Measurements from ENCODE around the gene IGLL5.
"Not testable (repeated sequence)": the region's sequence is repeated elsewhere in the genome, so short reads cannot be mapped to it uniquely, and the experiment has no call there.

IGLL5 gene

DNA sequence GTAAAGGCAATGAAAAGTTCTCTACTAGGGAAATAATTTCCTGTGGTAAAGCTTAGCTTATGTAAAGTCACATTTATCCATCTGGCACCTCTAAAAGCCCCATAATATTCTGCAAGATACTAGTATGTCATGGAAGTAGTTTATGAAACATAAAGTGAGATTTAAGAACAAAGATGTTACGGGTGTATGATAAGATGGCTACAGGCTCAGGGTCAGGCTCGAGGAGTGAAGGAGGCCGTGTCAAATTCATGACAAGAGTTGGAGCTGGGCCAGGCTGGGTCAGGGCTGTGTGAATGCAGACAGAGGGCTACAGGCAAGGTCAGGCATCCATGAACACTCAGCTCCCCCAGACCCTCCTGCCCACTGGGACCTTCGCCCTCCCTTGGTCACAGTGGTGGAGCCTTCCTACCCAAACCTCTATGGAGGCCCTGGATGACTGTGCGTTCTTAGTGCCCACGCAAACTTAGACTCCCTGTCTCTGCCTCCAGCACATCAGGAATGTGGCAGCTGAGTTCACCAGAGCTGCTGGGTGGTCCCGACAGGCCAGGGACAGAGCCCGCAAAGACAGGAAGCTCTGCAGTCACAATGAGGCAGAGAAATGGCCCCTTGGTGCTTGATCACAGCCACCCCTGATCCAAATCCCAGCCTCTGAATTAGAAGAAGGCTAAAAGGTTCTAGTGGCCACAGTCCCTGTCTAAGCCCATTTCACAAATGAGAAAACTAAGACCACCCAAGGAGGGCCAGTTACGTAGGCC lies 14.8 kb downstream of the IGLL5 start:
- DNase-seq: no peak

DNA sequence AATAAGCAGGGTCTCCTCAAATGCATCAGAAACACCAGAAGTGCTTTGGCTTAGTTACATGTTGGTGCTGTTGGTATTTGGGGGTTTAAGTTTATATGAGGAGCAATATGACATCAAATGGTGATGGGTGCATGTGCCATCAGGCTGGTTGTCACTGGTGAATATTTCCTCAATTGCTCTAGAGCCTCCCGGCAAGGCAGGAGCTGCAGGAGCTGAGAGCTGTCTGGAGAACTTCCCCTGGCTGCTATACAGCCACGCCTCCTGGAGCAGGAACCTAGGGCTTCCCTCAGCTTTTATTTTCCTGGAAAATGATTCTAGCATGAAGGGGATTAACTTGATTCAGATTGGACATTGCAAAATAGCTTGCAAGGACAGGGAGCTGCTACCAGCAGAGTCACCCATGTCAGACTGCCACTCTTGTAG lies 15.8 kb downstream of the IGLL5 start:
- DNase-seq: no peak

DNA sequence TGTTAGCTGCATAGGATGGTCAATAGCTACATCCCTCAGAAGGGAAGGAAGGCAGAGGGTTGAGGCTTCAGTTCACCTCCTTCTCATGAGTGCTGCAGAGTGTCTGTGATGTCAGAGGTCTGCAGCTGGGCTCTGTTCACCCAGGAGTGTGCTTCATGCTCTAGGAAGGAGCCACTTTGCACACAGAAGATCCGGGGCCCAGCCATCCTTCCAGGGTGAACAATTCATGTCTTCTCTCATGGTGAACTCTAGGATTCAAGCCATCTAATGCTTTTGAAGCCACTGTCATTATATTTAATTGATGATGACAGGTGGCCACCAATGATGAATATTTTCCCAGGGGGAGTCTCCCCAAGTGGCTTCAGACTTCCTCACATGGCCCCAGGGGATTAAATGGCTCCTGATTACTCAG lies 16.2 kb downstream of the IGLL5 start:
- DNase-seq: not testable (repeated sequence)

- not testable (repeated sequence) for DNase-seq
Observed at GRCh38 chr22:22904736-22905135, 17.1 kb downstream of the IGLL5 start.

DNA sequence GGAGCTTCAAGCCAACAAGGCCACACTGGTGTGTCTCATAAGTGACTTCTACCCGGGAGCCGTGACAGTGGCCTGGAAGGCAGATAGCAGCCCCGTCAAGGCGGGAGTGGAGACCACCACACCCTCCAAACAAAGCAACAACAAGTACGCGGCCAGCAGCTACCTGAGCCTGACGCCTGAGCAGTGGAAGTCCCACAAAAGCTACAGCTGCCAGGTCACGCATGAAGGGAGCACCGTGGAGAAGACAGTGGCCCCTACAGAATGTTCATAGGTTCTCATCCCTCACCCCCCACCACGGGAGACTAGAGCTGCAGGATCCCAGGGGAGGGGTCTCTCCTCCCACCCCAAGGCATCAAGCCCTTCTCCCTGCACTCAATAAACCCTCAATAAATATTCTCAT lies 18.8 kb downstream of the IGLL5 start:
- DNase-seq: not testable (repeated sequence)

- no peak for DNase-seq
Observed at GRCh38 chr22:22906907-22907550, 19.4 kb downstream of the IGLL5 start.

GRCh38 chr22:22907551-22908494 lies 20.2 kb downstream of the IGLL5 start:
- DNase-seq: no peak

GRCh38 chr22:22908495-22908861 lies 20.9 kb downstream of the IGLL5 start:
- no peak for DNase-seq

DNA sequence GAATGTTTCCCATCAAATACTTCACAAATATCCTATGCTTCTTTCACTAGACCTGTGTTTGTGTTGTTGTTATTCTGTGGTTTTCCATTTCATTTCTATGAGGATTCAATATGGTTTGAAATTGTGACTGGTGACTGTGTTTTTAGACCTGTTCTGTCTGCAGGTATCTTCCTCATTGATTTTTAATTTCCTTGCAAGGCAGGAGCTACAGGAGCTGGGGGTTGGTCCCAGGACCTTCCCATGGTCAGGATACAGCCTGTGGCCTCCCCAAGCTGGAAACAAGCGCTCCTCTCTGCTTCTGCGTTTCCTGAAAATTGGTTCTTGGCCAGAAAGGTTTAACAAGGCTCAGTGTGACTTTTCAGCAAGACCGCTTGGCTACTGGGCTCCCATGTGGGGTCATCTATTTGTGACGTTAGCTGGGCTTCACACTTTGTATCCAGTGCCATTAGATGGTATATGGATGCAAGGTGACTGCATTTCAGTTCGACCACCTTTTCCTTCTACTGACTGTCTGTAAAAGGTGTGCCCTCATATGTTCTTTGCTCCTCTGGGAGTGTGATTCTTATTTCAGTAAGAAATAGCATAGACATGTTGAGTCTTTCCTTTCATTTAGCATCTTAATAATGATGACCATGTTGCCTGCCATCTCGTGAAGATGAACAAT lies 21.5 kb downstream of the IGLL5 start:
- no peak for DNase-seq

DNA sequence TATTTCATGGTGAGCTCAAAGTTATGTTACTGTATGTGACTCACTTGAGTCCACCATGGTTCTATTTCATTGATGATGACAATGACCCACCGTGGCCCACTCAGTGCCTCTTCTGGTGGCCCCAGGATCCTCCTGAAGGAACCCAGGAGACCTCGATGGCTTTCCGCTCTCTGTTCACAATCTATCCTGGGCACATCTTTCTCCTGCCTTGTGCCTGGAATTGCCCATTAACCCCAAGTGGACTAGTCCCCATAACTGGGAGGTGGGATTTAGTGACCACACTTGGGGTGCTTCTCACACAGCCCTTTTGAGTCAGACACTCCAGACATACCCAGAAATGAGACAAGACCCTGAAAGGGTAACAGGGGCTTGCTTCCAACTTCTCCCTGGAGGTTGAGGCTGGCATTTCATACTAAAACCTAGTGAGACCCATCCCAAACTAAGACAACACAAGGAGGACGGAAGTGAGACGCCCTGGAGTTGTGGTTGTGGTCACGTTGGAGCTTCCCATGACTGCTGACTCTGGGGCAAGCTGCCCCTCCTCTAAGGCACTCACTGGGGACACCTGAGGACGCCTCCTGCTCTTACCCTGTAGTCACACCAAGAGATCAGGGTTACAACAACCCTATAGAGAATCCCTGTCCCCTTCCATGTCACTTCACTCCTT lies 22.1 kb downstream of the IGLL5 start:
- no peak for DNase-seq

GRCh38 chr22:22910272-22911240 lies 22.9 kb downstream of the IGLL5 start:
- DNase-seq: no peak

GRCh38 chr22:22911327-22912134 lies 23.9 kb downstream of the IGLL5 start:
- no peak for DNase-seq

- DNase-seq: no peak
Observed at GRCh38 chr22:22912135-22912987, 24.7 kb downstream of the IGLL5 start.

GRCh38 chr22:22912988-22913253 lies 25.3 kb downstream of the IGLL5 start:
- DNase-seq: no peak

DNA sequence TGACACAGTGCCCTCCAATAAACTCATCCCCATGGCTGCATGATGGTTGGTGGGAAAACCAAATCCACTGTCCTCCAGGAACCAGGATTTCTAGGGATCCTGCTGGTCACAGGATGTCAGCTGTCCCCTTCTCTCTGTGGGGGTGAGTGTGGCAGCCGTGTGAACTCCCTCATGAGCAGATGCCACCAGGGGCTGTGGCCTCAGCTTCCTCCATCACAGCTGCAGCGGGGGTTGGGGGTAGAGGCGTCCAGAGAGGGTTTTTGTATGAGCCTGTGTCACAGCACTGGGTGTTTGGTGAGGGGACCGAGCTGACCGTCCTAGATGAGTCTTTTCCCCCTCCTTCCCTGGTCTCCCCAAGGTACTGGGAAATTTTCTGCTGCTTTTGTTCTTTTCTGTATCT lies 26.4 kb downstream of the IGLL5 start:
- no peak for DNase-seq

DNA sequence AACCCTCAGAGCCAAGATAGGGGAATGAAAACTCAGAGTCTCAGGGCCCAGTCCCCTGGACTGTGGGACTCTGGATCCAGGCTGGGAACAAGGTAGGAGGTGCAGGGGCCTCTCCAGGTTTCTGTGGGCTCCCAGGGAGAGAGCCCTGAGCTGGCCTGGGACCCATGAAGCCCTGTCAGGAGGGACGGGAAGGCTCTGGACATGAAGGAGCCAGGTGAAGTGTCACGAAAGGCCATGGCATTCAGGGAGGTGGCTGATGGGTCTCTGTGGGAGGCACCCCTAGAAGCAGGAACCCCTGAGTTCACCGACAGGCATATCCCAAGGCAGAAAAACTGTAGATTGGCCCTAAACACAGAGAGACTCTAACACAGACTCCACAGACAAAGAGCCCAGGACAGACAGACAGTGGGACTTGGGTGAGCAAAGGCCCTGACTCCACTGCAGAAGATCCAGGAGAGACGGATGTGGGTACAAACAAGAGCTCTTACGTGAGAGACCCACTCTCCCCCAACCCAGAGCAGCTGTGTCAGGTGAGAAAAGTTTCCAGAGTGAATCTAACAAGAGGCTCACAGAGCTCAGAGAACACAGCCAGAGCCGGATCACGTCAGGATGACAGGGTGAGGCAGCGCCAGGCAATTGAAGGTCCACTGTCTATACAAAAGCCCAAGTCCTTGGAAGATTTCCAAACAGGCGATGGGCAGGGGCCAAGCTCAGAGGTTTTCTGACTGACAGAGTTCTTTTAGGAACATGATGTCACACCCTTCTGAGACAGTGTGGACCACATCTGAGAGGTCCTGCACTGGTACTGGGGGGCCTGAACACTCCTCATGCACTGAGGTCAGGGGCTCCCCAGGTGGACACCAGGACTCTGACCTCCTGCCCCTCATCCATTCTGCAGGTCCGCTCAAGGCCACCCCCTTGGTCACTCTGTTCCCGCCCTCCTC lies 27.4 kb downstream of the IGLL5 start:
- DNase-seq: no peak

DNA sequence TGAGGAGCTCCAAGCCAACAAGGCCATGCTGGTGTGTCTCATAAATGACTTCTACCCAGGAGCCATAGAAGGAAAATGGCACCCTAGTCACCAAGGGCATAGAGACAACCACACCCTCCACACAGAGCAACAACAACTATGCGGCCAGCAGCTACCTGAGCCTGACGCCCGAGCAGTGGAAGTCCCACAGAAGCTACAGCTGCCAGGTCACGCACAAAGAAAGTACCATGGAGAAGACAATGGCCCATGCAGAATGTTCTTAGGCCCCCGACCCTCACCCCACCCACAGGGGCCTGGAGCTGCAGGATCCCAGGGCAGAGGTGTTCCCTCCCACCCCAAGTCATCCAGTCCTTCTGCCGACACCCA lies 28.0 kb downstream of the IGLL5 start:
- DNase-seq: no peak

DNA sequence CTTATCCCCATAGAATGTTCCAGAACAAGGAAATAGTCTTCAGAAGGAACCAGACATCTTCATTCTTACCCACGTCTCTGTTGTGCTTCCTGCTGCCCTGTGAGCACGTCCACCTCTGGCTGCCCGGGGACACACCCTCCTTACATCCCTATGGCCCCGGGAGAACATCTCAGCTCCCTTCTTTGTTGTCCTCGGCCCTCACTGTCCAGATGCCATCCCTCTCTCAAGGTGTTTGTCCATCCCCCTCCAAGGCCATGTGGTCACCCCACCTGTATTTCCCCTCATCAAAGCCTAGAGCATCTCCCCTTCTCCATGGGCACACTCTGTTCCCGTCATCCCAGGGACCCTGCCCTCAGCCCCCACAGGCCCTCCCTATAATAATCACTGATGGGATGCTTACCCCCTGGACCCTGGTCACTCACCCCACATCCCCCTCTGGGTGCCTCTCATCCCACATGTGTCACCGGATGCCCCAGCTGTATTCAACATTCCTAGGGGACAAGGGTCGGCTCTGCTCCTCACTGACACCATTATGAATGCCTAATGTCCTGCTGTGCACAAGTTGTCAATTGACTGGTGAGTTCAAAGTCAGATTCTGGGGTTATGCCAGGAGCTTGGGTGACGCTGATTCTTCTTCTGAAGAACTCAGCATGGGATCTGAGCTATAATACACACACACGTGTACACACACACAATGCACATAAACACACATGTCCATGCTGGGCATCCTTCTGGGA lies 28.8 kb downstream of the IGLL5 start:
- no peak for DNase-seq
